Right cardiac atrium (tissue), 5 donors: ENCODE results near the gene MICAL2. TPM values are rescaled to one million over a fixed set of nuclear protein-coding genes. Genes with fewer than 3 reads are reported as not detected.
A peak's percentile ranks its signal among the peaks of the same experiment; 100 is the strongest.

Experiments
- ATAC-seq, 2 donors: fragments of 200-7000 bp; cut with Tn5 transposase; one replicate each; pipeline versions ENCODE4 v1.8.0 to v1.9.1; 2020; ENCODE audit warnings: moderate library complexity in 2 of 2, mild to moderate bottlenecking in 1 of 2
- DNase-seq, 3 donors: peaks; one replicate each; pipeline ENCODE4 v3.0.0-alpha.2; 2020
- H3K27ac ChIP-seq: one replicate; pipeline ENCODE4 v1.5.1; 2013; ENCODE audit warnings: mild to moderate bottlenecking, low read length, control low read depth, moderate library complexity
- H3K27me3 ChIP-seq: one replicate; pipeline ENCODE4 v1.6.1; 2013; ENCODE audit not compliant: control insufficient read depth, insufficient read depth
- H3K4me1 ChIP-seq: one replicate; pipeline ENCODE4 v1.6.1; 2013; ENCODE audit warnings: low read length; ENCODE audit not compliant: control insufficient read depth, insufficient read depth
- H3K4me3 ChIP-seq: one replicate; pipeline ENCODE4 v1.5.1; 2013; ENCODE audit warnings: low read length, control low read depth
- H3K9me3 ChIP-seq: one replicate; pipeline ENCODE4 v1.6.1; 2013; ENCODE audit warnings: low read length; ENCODE audit not compliant: control insufficient read depth
- WGBS: extraction: QIAGEN DNeasy Blood & Tissue Kit; methylation state at CpG from one replicate; pipeline ENCODE4 v1.1.7; 2013; 5-methylcytosine and 5-hydroxymethylcytosine counted together
- intact Hi-C, 4 donors: fragments of 100-400 bp; cut with DNase I; formaldehyde crosslinking; loops; one replicate each; pipeline versions ENCODE4 v1.11.0 to v1.14.0; 2022 to 2023
- polyA plus RNA-seq: library from polyadenylated mRNA; stranded (reverse); fragments of 200-250 nt; gene quantifications from one replicate; pipeline ENCODE4 v1.2.3, GENCODE V29; 2013
- total RNA-seq, 4 donors: library from RNA; stranded (reverse); fragmentation: NEBNext Ultra II Directional; extraction: Animal tissue kit (Norgen Biotek cat#: 25700); gene quantifications; one replicate each; pipeline ENCODE4 v1.2.1, GENCODE V29; 2021
- donor health status: healthy with polysubstance abuse.
- donor health status: DM: no; HTN: yes; CAD: no.
- donor health status: DM: no; HTN: no; CAD: no.
- donor health status: DM: no; HTN: yes; CAD: no; lungs with severe emphysema.
- donor health status: DM: yes; HTN: yes; CAD: no.

Gene MICAL2
- total and polyA plus RNA-seq, 5 donors: 62.9 to 115 (median 92.3) TPM

DNA sequence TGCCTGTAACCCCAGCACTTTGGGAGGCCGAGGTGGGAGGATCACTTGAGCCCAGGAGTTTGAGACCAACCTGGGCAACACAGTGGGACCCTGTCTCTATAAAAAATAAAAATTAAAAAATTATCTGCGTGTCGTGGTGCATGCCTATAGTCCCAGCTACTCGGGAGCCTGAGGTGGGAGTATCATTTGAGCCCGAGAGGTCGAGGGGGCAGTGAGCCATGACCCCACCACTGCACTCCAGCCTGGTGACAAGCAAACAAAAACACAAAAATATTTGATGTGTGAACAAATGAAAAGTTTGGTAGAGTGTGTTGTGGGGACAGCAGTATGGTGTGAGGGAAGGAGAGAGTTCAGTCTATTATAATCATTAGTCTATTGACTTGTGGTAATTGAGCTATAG is 176.2 kb downstream of the MICAL2 start:
- WGBS: 86% methylated on average over 6 of the region's 6 CpGs
- Histone ChIP-seq H3K27me3 (no peaks in the 10 kb centered on the region), H3K27ac (no peak overlapping the region), H3K4me3 (no peak overlapping the region), H3K9me3 (no peaks in the 10 kb centered on the region), H3K4me1 (peaks cover 7% of the 10 kb centered on the region)
- DNase-seq (no peak), ATAC-seq (no peak)
- intact Hi-C loops: loop anchor here in 3 of 4 donors (10.0 kb wide), 3 partner anchors 352 to 482 kb away; no protein-coding TSS in a partner anchor

DNA sequence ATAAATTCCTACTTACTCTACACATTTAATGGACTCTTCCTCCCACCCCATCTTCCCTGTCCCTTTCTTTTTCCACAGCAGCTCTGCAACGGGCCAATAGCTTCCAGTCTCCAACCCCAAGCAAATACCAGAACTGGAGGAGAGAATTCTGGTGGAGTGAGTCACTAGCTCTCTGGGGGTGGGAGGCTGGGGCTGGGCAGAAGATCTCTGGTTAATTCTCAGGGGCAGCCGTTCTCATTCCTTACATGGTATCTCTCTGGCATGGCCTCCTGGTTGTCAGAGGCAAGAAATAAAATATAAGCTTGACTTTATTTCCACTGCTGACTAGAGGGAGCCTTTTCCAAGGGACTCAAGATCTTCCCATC is 176.6 kb downstream of the MICAL2 start:
- peaks cover 7% of the 10 kb centered on the region for H3K4me1 ChIP-seq
- no peaks in the 10 kb centered on the region for H3K27me3 ChIP-seq
- DNase-seq (peak in 2 of 3 donors; percentile 59 to 75), ATAC-seq (peak; percentile 52 to 69)
- H3K4me3 ChIP-seq: no peak overlapping the region
- H3K27ac ChIP-seq: peak overlapping the region; percentile 14
- 11% methylated on average over 2 of the region's 2 CpGs for WGBS
- no peaks in the 10 kb centered on the region for H3K9me3 ChIP-seq
- intact Hi-C loops: loop anchor here in 3 of 4 donors (10.0 kb wide), 3 partner anchors 352 to 482 kb away; no protein-coding TSS in a partner anchor

DNA sequence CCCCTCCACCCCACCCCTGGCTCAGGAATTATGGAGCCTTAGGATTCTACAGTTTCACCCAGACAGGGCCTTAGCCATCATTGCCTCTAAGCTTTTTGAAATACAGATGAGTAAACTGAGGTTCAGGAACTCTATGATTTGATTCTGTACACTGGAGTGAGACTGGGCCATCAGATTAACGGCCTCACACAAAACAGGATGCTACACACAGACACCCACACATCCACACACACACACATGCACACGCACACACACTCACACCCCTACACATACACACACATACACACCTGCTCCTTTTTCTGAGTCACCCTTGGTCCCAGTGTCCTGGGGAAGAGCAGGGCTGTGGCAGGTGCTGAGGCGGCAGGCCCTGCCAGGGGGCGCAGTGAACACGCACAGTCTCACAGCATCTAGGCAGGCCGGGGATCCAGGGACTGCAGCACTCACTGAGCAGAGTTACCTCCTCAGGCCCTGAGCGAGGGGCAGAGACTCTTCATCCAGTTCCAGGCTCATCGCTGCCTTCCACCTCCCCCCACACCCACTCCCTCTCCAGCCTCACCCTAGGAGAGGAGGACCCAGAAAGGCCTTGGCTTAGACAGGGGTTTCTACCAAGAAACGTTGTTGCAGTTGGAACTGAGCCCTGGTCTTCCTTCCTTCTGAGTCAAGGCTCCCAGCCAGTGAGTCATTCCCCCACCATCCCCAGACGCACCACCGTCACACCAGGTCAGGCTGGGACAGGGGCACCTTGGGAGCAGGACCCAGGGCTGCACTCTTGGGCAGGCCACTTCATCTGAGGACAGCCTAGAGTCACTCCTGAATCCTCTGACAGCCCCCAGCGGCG is 177.2 kb downstream of the MICAL2 start:
- H3K27ac ChIP-seq: peak overlapping the region; percentile 76
- WGBS: 57% methylated on average over 13 of the region's 13 CpGs
- H3K4me1 ChIP-seq: peaks cover 7% of the 10 kb centered on the region
- ATAC-seq (peak; percentile 69 to 83), DNase-seq (peak; percentile 77 to 83 (median 82))
- no peaks in the 10 kb centered on the region for H3K9me3 ChIP-seq
- H3K27me3 ChIP-seq: no peaks in the 10 kb centered on the region
- intact Hi-C loops: loop anchor here in 3 of 4 donors (10.0 kb wide), 3 partner anchors 353 to 483 kb away; no protein-coding TSS in a partner anchor
- H3K4me3 ChIP-seq: no peak overlapping the region

DNA sequence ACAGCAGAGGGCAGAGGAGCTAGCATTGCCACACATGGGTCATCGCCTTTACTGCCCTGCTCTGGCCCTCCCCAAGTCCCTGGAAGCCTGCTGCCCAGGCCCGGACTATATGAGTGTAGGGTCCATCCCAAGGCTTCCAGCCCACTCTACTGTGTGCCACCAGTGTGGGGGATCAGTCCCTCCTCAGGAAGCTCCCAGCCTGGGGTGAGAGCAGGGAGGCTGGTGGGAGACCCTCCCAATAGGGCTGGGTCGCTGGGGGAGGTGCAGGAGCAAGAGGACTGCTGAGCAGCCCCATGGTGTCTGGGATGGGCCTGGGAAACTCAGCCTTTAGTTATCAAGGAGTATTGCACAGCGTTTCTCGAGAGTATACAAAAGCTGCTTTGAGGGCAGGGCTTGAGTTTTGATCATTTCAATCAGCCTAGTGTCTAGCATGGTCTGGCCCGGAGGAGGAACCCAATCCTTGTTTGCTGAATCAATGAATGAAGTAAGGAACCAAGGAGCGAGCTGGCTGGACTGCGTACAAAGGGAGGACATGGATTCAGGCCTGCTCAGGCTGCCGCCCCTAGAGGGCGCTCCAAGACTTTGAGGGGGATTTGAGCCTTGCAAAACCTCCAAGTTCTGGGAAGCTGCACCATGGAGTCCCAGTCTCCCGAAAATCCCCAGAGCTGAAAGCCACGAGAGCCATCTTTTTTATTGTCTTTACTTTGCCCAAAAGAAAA is 178.0 kb downstream of the MICAL2 start:
- DNase-seq (peak; percentile 88 to 93 (median 93)), ATAC-seq (peak; percentile 59 to 60)
- H3K4me1 ChIP-seq: peaks cover 7% of the 10 kb centered on the region
- H3K9me3 ChIP-seq: no peaks in the 10 kb centered on the region
- intact Hi-C loops: loop anchor here in 3 of 4 donors (10.0 kb wide), 3 partner anchors 354 to 484 kb away; no protein-coding TSS in a partner anchor
- H3K4me3 ChIP-seq: no peak overlapping the region
- peak overlapping the region; percentile 76 for H3K27ac ChIP-seq
- no peaks in the 10 kb centered on the region for H3K27me3 ChIP-seq
- WGBS: 43% methylated on average over 12 of the region's 12 CpGs

DNA sequence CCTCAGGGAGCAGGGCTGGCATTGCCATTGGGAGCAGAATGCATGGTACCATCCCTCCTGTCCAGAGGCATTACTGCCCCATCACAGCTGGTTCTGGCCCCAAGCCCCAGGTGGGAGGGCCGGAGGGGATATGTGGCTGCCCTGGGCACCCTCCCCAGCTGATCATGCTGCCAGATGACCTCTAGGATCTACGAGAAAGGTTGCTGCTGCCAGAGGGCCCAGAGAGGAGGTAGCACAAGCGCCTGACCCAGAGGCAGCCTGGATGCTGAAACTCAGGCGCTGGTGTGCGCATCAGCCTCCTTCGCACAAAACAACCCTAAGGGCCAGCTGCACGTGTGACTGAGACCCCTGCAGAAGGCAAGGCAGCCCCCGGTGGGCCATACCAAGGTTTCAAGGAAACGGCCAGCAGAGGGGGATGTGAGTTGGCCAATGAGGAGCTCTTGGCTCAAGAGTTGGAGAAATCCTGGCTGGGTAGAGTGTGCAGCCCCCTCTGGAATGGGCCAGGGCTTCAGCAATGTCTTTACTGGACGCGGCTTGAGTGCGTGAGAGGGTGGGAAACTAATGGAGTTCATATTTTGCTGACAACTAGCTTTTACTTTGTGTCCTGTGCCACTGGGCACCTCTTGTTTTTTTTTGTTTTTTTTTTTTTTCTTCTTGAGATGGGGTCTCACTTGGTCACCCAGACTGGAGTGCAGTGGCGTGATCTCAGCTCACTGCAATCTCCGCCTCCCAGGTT is 178.7 kb downstream of the MICAL2 start:
- 93% methylated on average over 14 of the region's 14 CpGs for WGBS
- DNase-seq: no peak
- ATAC-seq: no peak
- Histone ChIP-seq H3K9me3 (no peaks in the 10 kb centered on the region), H3K4me1 (peaks cover 7% of the 10 kb centered on the region), H3K4me3 (no peak overlapping the region), H3K27ac (no peak overlapping the region), H3K27me3 (no peaks in the 10 kb centered on the region)
- intact Hi-C loops: loop anchor here in 3 of 4 donors (10.0 kb wide), 3 partner anchors 354 to 484 kb away; no protein-coding TSS in a partner anchor

DNA sequence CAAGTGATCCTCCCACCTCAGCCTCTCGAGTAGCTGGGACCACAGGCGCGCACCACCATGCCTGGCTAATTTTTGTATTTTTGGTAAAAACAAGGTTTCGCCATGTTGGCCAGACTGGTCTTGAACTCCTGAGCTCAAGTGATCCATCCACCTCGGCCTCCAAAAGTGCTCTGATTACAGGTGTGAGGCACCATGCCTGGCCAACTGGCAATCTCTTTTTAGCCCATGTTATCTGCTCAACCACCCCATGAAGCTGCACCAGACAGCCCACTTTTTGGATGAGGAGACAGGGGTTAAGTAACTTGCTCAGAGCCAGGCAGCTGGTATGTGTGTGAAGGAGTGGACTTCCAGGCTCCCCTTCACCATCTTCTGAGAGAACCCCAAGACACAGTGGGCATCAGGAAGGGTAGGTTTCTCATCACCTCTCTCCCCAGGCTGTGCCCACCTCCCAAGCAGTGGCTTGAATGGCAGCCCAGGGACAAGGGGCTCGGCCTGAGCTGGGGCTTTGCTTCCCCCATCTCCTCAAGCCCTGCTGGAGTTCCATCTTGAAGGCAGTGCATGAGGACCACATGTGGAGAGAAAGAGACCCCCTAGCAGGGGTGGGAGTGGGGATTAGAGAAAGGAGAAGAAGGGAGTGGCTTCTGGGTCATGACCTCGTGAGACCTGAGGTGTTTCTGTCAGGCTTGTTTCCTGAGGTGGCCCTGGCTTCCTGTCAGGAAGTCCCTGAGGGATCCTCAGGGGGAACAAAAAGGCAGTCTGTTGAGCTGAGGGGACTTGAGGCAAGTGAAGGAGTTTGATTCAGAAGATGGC is 179.5 kb downstream of the MICAL2 start:
- H3K4me3 ChIP-seq: no peak overlapping the region
- H3K9me3 ChIP-seq: no peaks in the 10 kb centered on the region
- H3K27me3 ChIP-seq: no peaks in the 10 kb centered on the region
- DNase-seq (no peak), ATAC-seq (no peak)
- H3K27ac ChIP-seq: no peak overlapping the region
- H3K4me1 ChIP-seq: peaks cover 7% of the 10 kb centered on the region
- intact Hi-C loops: loop anchor here in 3 of 4 donors (10.0 kb wide), 3 partner anchors 355 to 485 kb away; no protein-coding TSS in a partner anchor
- WGBS: 88% methylated on average over 7 of the region's 7 CpGs

DNA sequence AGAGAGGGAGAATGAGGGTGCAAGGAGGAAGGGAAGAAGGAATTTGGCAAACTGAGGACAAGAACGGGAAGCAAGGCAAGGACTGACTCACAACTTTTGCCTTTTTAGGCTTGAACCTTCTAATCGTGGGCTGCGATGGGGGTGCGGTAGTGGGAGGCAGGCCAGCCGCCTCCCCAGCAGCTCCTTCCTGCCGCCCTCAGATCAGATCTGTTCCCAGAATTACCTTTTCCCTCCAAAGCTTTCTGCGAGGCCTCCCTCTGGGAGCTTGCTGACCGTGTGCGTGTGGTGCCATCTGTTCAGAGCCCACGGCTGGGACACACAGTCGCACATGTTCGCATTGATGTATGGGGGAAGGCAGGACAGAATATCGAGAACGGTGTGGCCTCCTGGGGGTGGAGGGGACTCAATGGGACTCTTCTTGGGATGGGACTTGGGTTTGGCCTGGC is 180.1 kb downstream of the MICAL2 start:
- Histone ChIP-seq H3K4me1 (peaks cover 7% of the 10 kb centered on the region), H3K27me3 (no peaks in the 10 kb centered on the region), H3K27ac (no peak overlapping the region), H3K4me3 (no peak overlapping the region), H3K9me3 (no peaks in the 10 kb centered on the region)
- intact Hi-C loops: no loop called here
- DNase-seq (no peak), ATAC-seq (no peak)
- 70% methylated on average over 14 of the region's 14 CpGs for WGBS

DNA sequence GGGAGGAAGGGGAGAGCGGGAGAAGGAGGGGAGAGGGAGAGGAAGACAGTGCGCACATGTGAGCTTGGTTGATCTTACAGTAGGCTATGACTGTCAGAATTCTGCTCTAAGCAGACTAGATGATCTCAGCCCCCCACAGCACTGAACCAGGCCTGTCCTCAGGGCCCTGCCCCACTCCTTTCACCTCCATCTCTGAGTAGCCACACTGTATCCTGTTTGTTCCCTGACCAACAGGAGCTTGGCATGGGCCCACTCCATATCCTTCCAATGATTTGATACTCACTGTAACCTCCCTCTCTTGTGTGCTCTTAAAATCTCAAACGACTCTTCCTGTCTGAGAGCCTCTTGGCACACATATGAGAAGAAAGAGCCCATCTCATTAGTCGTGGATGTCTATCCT is 180.9 kb downstream of the MICAL2 start:
- Histone ChIP-seq H3K9me3 (no peaks in the 10 kb centered on the region), H3K27ac (no peak overlapping the region), H3K4me1 (peaks cover 7% of the 10 kb centered on the region), H3K27me3 (no peaks in the 10 kb centered on the region), H3K4me3 (no peak overlapping the region)
- ATAC-seq (no peak), DNase-seq (no peak)
- 69% methylated on average over 4 of the region's 4 CpGs for WGBS
- intact Hi-C loops: no loop called here

DNA sequence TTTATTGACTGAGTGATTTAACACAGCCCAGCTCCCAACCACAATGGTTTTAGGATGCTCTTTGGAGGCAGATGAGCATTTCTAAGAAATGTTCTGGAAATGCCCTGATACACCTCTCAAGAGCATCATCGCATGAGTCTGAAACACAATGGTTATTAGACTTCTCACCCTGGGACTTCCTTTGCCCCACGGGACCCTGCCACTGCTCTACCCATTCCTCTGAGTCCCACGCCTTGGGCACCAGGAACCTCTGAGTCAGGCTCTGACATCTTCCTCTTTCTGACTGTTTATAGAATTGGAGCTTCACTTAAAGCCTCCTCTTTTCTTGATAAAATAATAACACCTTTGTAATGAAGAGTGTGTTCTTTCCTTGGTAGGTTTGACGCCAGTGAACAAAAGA is 181.4 kb downstream of the MICAL2 start:
- Histone ChIP-seq H3K27me3 (no peaks in the 10 kb centered on the region), H3K27ac (no peak overlapping the region), H3K9me3 (no peaks in the 10 kb centered on the region), H3K4me3 (no peak overlapping the region), H3K4me1 (peaks cover 6% of the 10 kb centered on the region)
- no peak for DNase-seq
- intact Hi-C loops: no loop called here
- no peak for ATAC-seq
- WGBS: 95% methylated on average over 4 of the region's 4 CpGs

DNA sequence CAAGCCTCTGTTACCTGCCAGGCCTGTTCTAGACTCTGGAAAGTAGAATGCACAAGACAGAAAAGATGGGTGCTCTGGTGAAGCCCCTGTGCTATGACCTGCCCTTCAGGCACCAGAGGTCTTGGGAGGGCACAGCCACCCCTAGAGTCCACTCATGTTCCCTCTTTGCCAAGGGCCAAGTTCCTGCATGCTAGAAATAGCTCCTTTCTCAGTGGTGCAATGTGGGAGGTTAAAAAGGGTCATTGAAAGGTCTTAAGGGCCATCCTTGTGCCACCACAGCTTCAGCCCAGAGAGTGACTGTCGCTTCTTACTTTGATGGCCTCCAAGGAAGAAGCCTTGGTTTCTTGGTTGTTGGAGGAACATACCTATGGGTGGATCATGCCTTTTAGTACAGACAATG is 182.4 kb downstream of the MICAL2 start:
- Histone ChIP-seq H3K27ac (no peak overlapping the region), H3K4me1 (peaks cover 6% of the 10 kb centered on the region), H3K27me3 (no peaks in the 10 kb centered on the region), H3K4me3 (no peak overlapping the region), H3K9me3 (no peaks in the 10 kb centered on the region)
- 97% methylated on average over 1 of the region's 1 CpG for WGBS
- DNase-seq (no peak), ATAC-seq (no peak)
- intact Hi-C loops: no loop called here
